Epithelial cell of proximal tubule (primary cell): ENCODE measurements around the gene KIAA1217. TPM values are rescaled to one million over a fixed set of nuclear protein-coding genes. Genes with fewer than 3 reads are reported as not detected.

Experiments
- DNase-seq: peaks from one replicate; pipeline ENCODE4 v3.0.0-alpha.2; 2011; ENCODE audit warnings: low read depth
- H3K4me3 ChIP-seq: 2 replicates; pipeline ENCODE4 v1.5.1; 2011; ENCODE audit warnings: low read depth, mild to moderate bottlenecking, low read length
- total RNA-seq: library from RNA; depleted of rRNA; stranded (reverse); fragments of >200 nt; gene quantifications from 2 replicates; pipeline ENCODE4 v1.2.3, GENCODE V29; 2015
- TF ChIP-seq, protein P1 (sequence below): conservative IDR thresholded peaks from 2 replicates; pipeline ENCODE4 v1.5.1; 2012; ENCODE audit warnings: low read depth, mild to moderate bottlenecking, low read length

The KIAA1217 gene
- total RNA-seq, 1 donor from 2014 or later: 20.2 TPM

DNA sequence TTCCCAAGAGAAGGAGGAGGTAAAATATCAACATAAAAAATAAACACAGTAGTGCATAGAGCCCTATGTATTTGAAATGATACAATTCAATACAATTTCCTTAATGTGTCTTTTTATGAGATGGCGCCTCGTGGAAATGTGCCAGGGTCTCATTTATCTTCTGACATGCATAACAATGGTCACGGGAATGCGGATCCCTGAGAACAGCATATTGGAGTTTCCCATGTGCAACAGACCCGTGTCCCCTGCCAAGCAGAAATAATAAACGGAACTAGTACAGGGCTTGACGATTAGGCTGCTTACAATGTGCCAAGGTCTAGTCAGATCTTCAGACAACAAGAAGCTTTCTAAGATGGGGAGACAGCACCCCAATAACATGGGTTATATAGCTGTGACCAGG is 296.8 kb downstream of the KIAA1217 start:
- TF ChIP-seq, protein P1, sequence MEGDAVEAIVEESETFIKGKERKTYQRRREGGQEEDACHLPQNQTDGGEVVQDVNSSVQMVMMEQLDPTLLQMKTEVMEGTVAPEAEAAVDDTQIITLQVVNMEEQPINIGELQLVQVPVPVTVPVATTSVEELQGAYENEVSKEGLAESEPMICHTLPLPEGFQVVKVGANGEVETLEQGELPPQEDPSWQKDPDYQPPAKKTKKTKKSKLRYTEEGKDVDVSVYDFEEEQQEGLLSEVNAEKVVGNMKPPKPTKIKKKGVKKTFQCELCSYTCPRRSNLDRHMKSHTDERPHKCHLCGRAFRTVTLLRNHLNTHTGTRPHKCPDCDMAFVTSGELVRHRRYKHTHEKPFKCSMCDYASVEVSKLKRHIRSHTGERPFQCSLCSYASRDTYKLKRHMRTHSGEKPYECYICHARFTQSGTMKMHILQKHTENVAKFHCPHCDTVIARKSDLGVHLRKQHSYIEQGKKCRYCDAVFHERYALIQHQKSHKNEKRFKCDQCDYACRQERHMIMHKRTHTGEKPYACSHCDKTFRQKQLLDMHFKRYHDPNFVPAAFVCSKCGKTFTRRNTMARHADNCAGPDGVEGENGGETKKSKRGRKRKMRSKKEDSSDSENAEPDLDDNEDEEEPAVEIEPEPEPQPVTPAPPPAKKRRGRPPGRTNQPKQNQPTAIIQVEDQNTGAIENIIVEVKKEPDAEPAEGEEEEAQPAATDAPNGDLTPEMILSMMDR: no peak
- H3K4me3 ChIP-seq: no peak overlapping the region
- no peak for DNase-seq

DNA sequence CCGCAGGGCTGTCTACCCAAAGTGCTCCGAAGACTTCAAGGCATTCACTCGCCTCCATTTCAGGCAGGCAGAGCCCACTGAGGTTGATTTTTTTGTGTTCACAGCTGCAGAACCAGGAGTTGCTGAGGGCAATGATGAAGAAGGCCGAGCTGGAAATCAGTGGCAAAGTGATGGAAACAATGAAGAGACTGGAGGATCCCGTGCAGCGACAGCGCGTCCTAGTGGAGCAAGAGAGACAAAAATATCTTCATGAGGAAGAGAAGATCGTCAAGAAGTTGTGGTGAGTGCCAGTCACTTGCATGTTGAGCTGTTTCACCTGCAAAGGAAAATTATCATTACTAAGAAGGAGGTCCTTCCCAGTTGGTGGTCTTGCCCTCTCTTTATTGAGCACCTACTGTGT is 304.2 kb downstream of the KIAA1217 start:
- TF ChIP-seq, protein P1: peak; percentile 47
- no peak for DNase-seq
- H3K4me3 ChIP-seq: no peak overlapping the region

DNA sequence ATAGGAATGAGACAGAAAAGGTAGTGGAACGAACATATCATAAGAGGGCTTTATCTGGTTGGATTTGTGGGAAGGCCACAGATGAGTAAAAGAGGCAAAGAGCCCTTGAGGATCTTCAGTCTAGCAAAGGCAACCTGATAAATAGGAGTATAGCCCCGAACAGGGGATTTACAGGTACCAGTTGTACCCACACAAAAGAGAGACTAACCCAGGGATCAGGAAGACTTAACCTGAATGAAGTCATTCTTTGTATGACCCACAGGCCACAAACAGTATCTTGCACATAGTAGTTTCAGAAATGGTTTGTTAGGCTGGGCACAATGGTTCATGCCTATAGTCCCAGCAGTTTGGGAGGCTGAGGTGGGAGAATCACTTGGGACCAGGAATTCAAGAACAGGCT is 306.5 kb downstream of the KIAA1217 start:
- no peak for DNase-seq
- TF ChIP-seq, protein P1: no peak
- H3K4me3 ChIP-seq: no peak overlapping the region

DNA sequence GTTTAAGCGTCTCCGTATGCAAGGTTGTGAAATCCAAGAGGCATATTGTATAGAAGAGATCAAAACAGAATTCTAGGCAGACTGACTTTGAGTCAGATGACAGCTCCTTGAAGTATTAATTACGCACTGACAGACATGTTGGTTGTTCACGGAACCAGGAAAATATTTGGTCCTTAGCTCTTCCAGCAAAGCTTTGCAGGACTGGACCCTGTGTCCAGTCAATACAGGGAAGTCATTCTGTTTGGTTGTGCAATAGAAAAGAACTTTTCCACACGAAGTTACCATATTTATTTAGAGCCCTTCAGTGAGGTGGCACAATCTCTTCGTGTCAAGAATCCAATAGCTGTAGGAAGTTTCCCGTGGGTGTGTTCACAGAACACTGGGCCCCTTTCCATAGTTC is 309.5 kb downstream of the KIAA1217 start:
- no peak for DNase-seq
- no peak overlapping the region for H3K4me3 ChIP-seq
- TF ChIP-seq, protein P1: no peak

DNA sequence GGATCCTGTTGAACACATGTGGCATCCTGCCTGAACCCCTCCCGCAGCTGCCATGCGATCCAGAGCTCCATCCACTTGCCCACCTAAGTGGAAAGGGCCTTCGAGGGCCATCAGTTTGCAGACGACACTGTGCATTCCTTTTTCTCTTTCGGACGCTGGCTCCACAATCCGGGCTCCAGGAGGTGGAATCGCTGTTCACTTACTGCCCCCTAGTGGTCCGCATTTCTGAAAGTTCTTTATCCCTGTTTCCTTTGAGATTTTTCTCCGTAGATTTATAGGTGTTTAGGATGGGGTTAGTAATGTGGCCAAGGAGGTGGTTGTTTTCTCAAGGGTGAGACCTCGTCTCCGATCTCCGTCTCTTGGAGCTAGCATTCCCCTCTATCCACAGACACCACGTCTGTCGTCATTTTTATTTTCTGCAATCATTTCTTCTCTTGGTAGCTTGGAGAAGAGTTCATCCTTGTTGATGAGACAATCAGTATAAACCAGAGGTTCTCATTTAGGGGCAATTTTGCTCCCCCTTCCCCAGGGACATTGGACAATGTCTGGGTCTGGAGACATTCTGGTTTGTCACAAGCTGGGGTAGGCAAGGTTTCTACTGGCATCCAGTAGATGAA is 310.2 kb downstream of the KIAA1217 start:
- peak; percentile 1 for DNase-seq
- TF ChIP-seq, protein P1: peak; percentile 85

DNA sequence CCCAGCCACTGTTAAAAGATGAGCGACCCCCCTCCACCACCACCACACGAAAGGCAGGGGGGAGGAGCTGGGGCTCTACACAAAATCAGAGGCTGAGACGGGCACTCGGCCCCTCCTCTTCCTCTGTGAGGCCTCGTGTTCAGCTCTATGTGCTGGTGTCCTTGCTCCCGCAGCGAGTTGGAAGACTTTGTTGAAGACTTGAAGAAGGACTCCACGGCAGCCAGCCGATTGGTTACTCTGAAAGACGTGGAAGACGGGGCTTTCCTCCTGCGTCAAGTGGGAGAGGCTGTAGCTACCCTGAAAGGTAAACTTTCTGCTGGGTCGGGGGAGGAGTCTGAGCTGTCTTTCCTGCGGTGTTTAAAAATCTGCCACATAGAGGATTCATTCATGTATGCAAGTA is 311.0 kb downstream of the KIAA1217 start:
- no peak for DNase-seq
- TF ChIP-seq, protein P1: no peak
- no peak overlapping the region for H3K4me3 ChIP-seq

More for the DNA sequence above, 310.2 kb downstream of the KIAA1217 start:
- no peak overlapping the region for H3K4me3 ChIP-seq

DNA sequence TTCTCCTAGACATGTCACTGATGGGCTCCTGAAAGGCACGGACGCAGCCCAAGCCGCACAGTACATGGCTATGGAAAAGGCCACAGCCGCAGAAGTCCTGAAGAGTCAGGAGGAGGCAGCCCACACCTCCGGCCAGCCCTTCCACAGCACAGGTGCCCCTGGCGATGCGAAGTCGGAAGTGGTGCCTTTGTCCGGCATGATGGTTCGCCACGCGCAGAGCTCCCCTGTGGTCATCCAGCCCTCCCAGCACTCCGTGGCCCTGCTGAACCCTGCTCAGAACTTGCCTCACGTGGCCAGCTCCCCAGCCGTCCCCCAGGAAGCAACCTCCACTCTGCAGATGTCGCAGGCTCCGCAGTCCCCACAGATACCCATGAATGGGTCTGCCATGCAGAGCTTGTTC is 315.4 kb downstream of the KIAA1217 start:
- DNase-seq: no peak

More for the DNA sequence above, 315.4 kb downstream of the KIAA1217 start:
- no peak overlapping the region for H3K4me3 ChIP-seq
- TF ChIP-seq, protein P1: no peak
